Measurements from ENCODE around the gene IFNA4. TPM values are rescaled to one million over a fixed set of nuclear protein-coding genes. Genes with fewer than 3 reads are reported as not detected.
"Not testable (repeated sequence)": the region's sequence is repeated elsewhere in the genome, so short reads cannot be mapped to it uniquely, and the experiment has no call there.

IFNA4 gene
- total RNA-seq, 1 experiment from 2014 or later = not detected

- H4K20me1 ChIP-seq (ENCODE audit: insufficient read depth); H3K4me3 ChIP-seq (replicated peaks in 1 of 2; ENCODE audit: low read depth in 1 of 2, low read length in 2 of 2); H3K27me3 ChIP-seq (ENCODE audit: insufficient read depth, low read length); H3K79me2 ChIP-seq (ENCODE audit: insufficient read depth, low read length); intact Hi-C loops (cut with micrococcal nuclease); H3K4me1 ChIP-seq (ENCODE audit: control insufficient read depth in 1 of 2, insufficient read depth in 2 of 2, low read length in 2 of 2); BruUV-seq (replicated peaks); H3K36me3 ChIP-seq (ENCODE audit: control insufficient read depth in 1 of 2, insufficient read depth in 2 of 2, low read length in 2 of 2); H3K9me3 ChIP-seq (ENCODE audit: control insufficient read depth in 1 of 2, insufficient read depth in 1 of 2, low read depth in 1 of 2, low read length in 2 of 2); H3K4me2 ChIP-seq (ENCODE audit: low read length); H3K9me2 ChIP-seq (ENCODE audit: insufficient read depth); H3K9ac ChIP-seq (ENCODE audit: low read length); RAD21 ChIA-PET (ENCODE audit: low non-redundant PET in 1 of 2, low total read pairs in 2 of 2, uncharacterized antibody in 2 of 2, unreplicated experiment in 2 of 2); H3K27ac ChIP-seq (ENCODE audit: low read depth, low read length): not testable (repeated sequence)
- H2AFZ ChIP-seq (ENCODE audit: low read depth, low read length, poor library complexity, severe bottlenecking) = peak overlapping the region; percentile 60
- peak; percentile 15 for DNase-seq (ENCODE audit: low read depth, low spot score)
- CTCF ChIA-PET = interaction anchor here (0.6 to 2.4 kb wide), 26 partner anchors 9 to 1285 kb away, joined by 3 to 13 read pairs (median 5); no protein-coding TSS in a partner anchor
- peak; percentile 98 for ATAC-seq
- POLR2A ChIA-PET = interaction anchor here (1.0 kb wide), 1 partner anchor 9 kb away, joined by 3 read pairs; no protein-coding TSS in a partner anchor
- TF ChIP-seq RAD21 (IDR thresholded peaks at IDR 0.05; ENCODE audit: low read depth) (peak; percentile 52), CTCF (IDR thresholded peaks at IDR 0.05 in 2 of 3, conservative IDR thresholded peaks at IDR 0.05 in 1 of 3; ENCODE audit: borderline replicate concordance in 1 of 3, insufficient read depth in 1 of 3, low read depth in 2 of 3, low read length in 2 of 3) (peak; percentile 23 to 64 (median 62); a peak in 5 of 6 replicates)
Measured at GRCh38 chr9:21182810-21183736, 4.3 kb downstream of the IFNA4 start.

- Histone ChIP-seq H3K27ac (ENCODE audit: low read depth, low read length) (no peak overlapping the region), H3K4me2 (ENCODE audit: low read length) (no peak overlapping the region), H3K9ac (ENCODE audit: low read length) (no peak overlapping the region), H3K4me3 (replicated peaks in 1 of 2; ENCODE audit: low read depth in 1 of 2, low read length in 2 of 2) (no peak overlapping the region), H3K36me3 (ENCODE audit: control insufficient read depth in 1 of 2, insufficient read depth in 2 of 2, low read length in 2 of 2) (no peaks in the 10 kb centered on the region), H4K20me1 (ENCODE audit: insufficient read depth) (no peaks in the 10 kb centered on the region), H3K27me3 (ENCODE audit: insufficient read depth, low read length) (no peaks in the 10 kb centered on the region), H3K9me3 (ENCODE audit: control insufficient read depth in 1 of 2, insufficient read depth in 1 of 2, low read depth in 1 of 2, low read length in 2 of 2) (no peaks in the 10 kb centered on the region), H2AFZ (ENCODE audit: low read depth, low read length, poor library complexity, severe bottlenecking) (no peak overlapping the region), H3K79me2 (ENCODE audit: insufficient read depth, low read length) (no peaks in the 10 kb centered on the region), H3K4me1 (ENCODE audit: control insufficient read depth in 1 of 2, insufficient read depth in 2 of 2, low read length in 2 of 2) (no peaks in the 10 kb centered on the region), H3K9me2 (ENCODE audit: insufficient read depth) (no peaks in the 10 kb centered on the region)
- intact Hi-C loops (cut with micrococcal nuclease) = no loop called here
- RAD21 ChIA-PET (ENCODE audit: low non-redundant PET in 1 of 2, low total read pairs in 2 of 2, uncharacterized antibody in 2 of 2, unreplicated experiment in 2 of 2) = no interaction called here
- ATAC-seq (no peak), DNase-seq (ENCODE audit: low read depth, low spot score) (no peak)
- POLR2A ChIA-PET = no interaction called here
- CTCF ChIA-PET = interaction anchor here (2.0 kb wide), 1 partner anchor 8 kb away, joined by 8 read pairs; no protein-coding TSS in a partner anchor
- BruUV-seq (replicated peaks) = no TSS peak
- no peak for TF ChIP-seq EZH2phosphoT487 (IDR thresholded peaks at IDR 0.05; ENCODE audit: borderline replicate concordance)
- TF ChIP-seq EGR1 (IDR thresholded peaks at IDR 0.05; ENCODE audit: low read depth) = no peak
- TF ChIP-seq EZH2 (IDR thresholded peaks at IDR 0.05) = no peak
- TF ChIP-seq YY1 (IDR thresholded peaks at IDR 0.05; ENCODE audit: extremely low read depth, insufficient replicate concordance, low read depth, low read length) = no peak
- no peak for TF ChIP-seq FOSL1 (IDR thresholded peaks at IDR 0.05; ENCODE audit: low read depth)
- TF ChIP-seq CBX3 (IDR thresholded peaks at IDR 0.05; ENCODE audit: low read depth) = no peak
- TF ChIP-seq TCF7L2 (IDR thresholded peaks at IDR 0.05; ENCODE audit: borderline replicate concordance, extremely low read depth, insufficient read depth, insufficient read length) = no peak
- TF ChIP-seq ZFX (IDR thresholded peaks at IDR 0.05) = no peak
- no peak for TF ChIP-seq RAD21 (IDR thresholded peaks at IDR 0.05; ENCODE audit: low read depth)
- TF ChIP-seq JUND (IDR thresholded peaks at IDR 0.05) = no peak
- no peak for TF ChIP-seq POLR2AphosphoS5 (IDR thresholded peaks at IDR 0.05; ENCODE audit: low read depth, low read length)
- no peak for TF ChIP-seq REST (IDR thresholded peaks at IDR 0.05; ENCODE audit: low read depth)
Measured at GRCh38 chr9:21174671-21175070, 12.7 kb downstream of the IFNA4 start.
